NB4 (cell line): ENCODE measurements around the gene SCAPER.

ENCODE experiments used
- MAX ChIP-seq: IDR thresholded peaks from 2 replicates; pipeline ENCODE4 v1.6.1; 2011; ENCODE audit warnings: low read depth, low read length
- MYC ChIP-seq: IDR thresholded peaks from 2 replicates; pipeline ENCODE4 v1.6.1; 2011; ENCODE audit warnings: low read depth, low read length
- POLR2A ChIP-seq: IDR thresholded peaks from 2 replicates; pipeline ENCODE4 v1.6.1; 2011; ENCODE audit warnings: mild to moderate bottlenecking; ENCODE audit not compliant: insufficient read length; ENCODE audit errors: extremely low read depth
- TF ChIP-seq, protein P1 (sequence below): IDR thresholded peaks from one replicate; pipeline ENCODE4 v1.5.1; 2012; ENCODE audit warnings: low read depth, low read length

GRCh38 chr15:76684002-76684401 is 221.1 kb downstream of the SCAPER start:
- TF ChIP-seq, protein P1, sequence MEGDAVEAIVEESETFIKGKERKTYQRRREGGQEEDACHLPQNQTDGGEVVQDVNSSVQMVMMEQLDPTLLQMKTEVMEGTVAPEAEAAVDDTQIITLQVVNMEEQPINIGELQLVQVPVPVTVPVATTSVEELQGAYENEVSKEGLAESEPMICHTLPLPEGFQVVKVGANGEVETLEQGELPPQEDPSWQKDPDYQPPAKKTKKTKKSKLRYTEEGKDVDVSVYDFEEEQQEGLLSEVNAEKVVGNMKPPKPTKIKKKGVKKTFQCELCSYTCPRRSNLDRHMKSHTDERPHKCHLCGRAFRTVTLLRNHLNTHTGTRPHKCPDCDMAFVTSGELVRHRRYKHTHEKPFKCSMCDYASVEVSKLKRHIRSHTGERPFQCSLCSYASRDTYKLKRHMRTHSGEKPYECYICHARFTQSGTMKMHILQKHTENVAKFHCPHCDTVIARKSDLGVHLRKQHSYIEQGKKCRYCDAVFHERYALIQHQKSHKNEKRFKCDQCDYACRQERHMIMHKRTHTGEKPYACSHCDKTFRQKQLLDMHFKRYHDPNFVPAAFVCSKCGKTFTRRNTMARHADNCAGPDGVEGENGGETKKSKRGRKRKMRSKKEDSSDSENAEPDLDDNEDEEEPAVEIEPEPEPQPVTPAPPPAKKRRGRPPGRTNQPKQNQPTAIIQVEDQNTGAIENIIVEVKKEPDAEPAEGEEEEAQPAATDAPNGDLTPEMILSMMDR, result no peak
- no peak for TF ChIP-seq POLR2A
- TF ChIP-seq MAX, result no peak
- no peak for TF ChIP-seq MYC
